ENCODE data around the gene AKR7A3.

AKR7A3 gene

GRCh38 chr1:19240673-19241538, 47.7 kb downstream of the AKR7A3 start:
- TF ChIP-seq CTCF (conservative IDR thresholded peaks at IDR 0.05; ENCODE audit: low read depth, low read length): peak; percentile 93
- no peak overlapping the region for H3K4me3 ChIP-seq (ENCODE audit: low read length)
- DNase-seq (ENCODE audit: low read depth): peak; percentile 10

- TF ChIP-seq CTCF (conservative IDR thresholded peaks at IDR 0.05; ENCODE audit: low read depth, low read length): no peak
- no peak for DNase-seq (ENCODE audit: low read depth)
- H3K4me3 ChIP-seq (ENCODE audit: low read length): no peak overlapping the region
Measured at GRCh38 chr1:19239876-19240275, 48.7 kb downstream of the AKR7A3 start.

GRCh38 chr1:19234224-19234623, 54.3 kb downstream of the AKR7A3 start:
- TF ChIP-seq CTCF (conservative IDR thresholded peaks at IDR 0.05; ENCODE audit: low read depth, low read length): no peak
- H3K4me3 ChIP-seq (ENCODE audit: low read length): no peak overlapping the region
- no peak for DNase-seq (ENCODE audit: low read depth)

All from retinal pigment epithelial cell (primary cell).